HCT116 (cell line): ENCODE results near the gene SMARCA4. TPM values are rescaled to one million over a fixed set of nuclear protein-coding genes. Genes with fewer than 3 reads are reported as not detected.

ENCODE experiments used
- ATAC-seq: fragments of 200-7000 bp; cut with Tn5 transposase; 2 replicates; pipeline ENCODE4 v1.9.1; 2020; ENCODE audit warnings: mild to moderate bottlenecking, moderate library complexity
- BruUV-seq: library from RNA; stranded (reverse); fragments of 400-500 nt; replicated peaks from 2 replicates; lab custom pipeline; 2021; lab: Mats Ljungman, UMichigan
- CTCF ChIA-PET: fragments of 300-600 bp; sonication (Branson Sonifier 250); formaldehyde crosslinking; loops from one replicate; lab custom pipeline; 2021; ENCODE audit warnings: antibody characterized with exemption; lab: Charles Lee
- POLR2A ChIA-PET: fragments of 300-600, 350-600 bp; sonication (Branson Sonifier 250); formaldehyde crosslinking; loops from one replicate; lab custom pipeline; 2021; ENCODE audit warnings: antibody characterized with exemption; lab: Charles Lee
- RAD21 ChIA-PET, 2 experiments: fragments of 300-600 bp; sonication (Branson Sonifier 250); formaldehyde crosslinking; loops; one replicate each; lab custom pipeline; 2023; ENCODE audit warnings: low total read pairs in 2 of 2; ENCODE audit not compliant: uncharacterized antibody in 2 of 2, unreplicated experiment in 2 of 2, low non-redundant PET in 1 of 2; lab: Charles Lee
- DNase-seq: peaks from one replicate; pipeline ENCODE4 v3.0.0-alpha.2; 2010; ENCODE audit warnings: low read depth, low spot score
- H2AFZ ChIP-seq: fragments of 200-600 bp; shearing (Covaris generic), sonication (generic); 2 replicates; pipeline ENCODE4 v1.6.1; 2017; ENCODE audit warnings: low read depth, mixed run types, mixed read lengths, antibody characterized with exemption, low read length; ENCODE audit not compliant: poor library complexity, severe bottlenecking
- H3K27ac ChIP-seq: 2 replicates; pipeline ENCODE4 v1.5.1; 2012; ENCODE audit warnings: low read depth, low read length
- H3K27me3 ChIP-seq: fragments of 200-600 bp; sonication (generic); 2 replicates; pipeline ENCODE4 v1.6.1; 2016; ENCODE audit warnings: mixed run types, low read length, mixed read lengths; ENCODE audit not compliant: insufficient read depth
- H3K36me3 ChIP-seq, 2 experiments: fragments of 200-500 bp in 1 of 2; fragments of 200-600 bp in 1 of 2; sonication (Bioruptor generic) in 1 of 2; sonication (generic) in 1 of 2; 2 replicates each; pipeline versions ENCODE4 v1.5.1 to v1.6.1; 2014 to 2016; ENCODE audit warnings: low read length in 2 of 2, inconsistent platforms in 1 of 2, mixed read lengths in 1 of 2, mixed run types in 1 of 2; ENCODE audit not compliant: insufficient read depth in 2 of 2, control insufficient read depth in 1 of 2
- H3K4me1 ChIP-seq, 2 experiments: fragments of 200-600 bp in 1 of 2; sonication (generic) in 1 of 2; 2 replicates each; pipeline versions ENCODE4 v1.5.1 to v1.6.1; 2012 to 2017; ENCODE audit warnings: low read length in 2 of 2, inconsistent platforms in 1 of 2, mild to moderate bottlenecking in 1 of 2, mixed read lengths in 1 of 2, mixed run types in 1 of 2, moderate library complexity in 1 of 2; ENCODE audit not compliant: insufficient read depth in 2 of 2, control insufficient read depth in 1 of 2
- H3K4me2 ChIP-seq: fragments of 200-600 bp; sonication (generic); 2 replicates; pipeline ENCODE4 v1.6.1; 2017; ENCODE audit warnings: mixed run types, low read length, mixed read lengths
- H3K4me3 ChIP-seq, 2 experiments: fragments of 200-600 bp in 1 of 2; sonication (generic) in 1 of 2; replicated peaks in 1 of 2; 2 replicates each; pipeline ENCODE4 v1.5.1; 2011 to 2016; ENCODE audit warnings: low read length in 2 of 2, control low read depth in 1 of 2, low read depth in 1 of 2, mild to moderate bottlenecking in 1 of 2, mixed read lengths in 1 of 2, mixed run types in 1 of 2
- H3K79me2 ChIP-seq: fragments of 200-600 bp; sonication (generic); 2 replicates; pipeline ENCODE4 v1.6.1; 2017; ENCODE audit warnings: mild to moderate bottlenecking, mixed run types, low read length, moderate library complexity, mixed read lengths; ENCODE audit not compliant: insufficient read depth
- H3K9ac ChIP-seq: fragments of 200-600 bp; sonication (generic); 2 replicates; pipeline ENCODE4 v1.6.1; 2016; ENCODE audit warnings: low read length, mixed read lengths
- H3K9me2 ChIP-seq: fragments of 200-600 bp; sonication (generic), shearing (Covaris generic); 2 replicates; pipeline ENCODE4 v1.6.1; 2017; ENCODE audit warnings: mixed run types, mild to moderate bottlenecking, moderate library complexity; ENCODE audit not compliant: insufficient read depth
- H3K9me3 ChIP-seq, 2 experiments: fragments of 200-500 bp in 1 of 2; fragments of 200-600 bp in 1 of 2; sonication (Bioruptor generic) in 1 of 2; sonication (generic) in 1 of 2; 2 replicates each; pipeline ENCODE4 v1.6.1; 2014 to 2017; ENCODE audit warnings: low read length in 2 of 2, mixed read lengths in 2 of 2, inconsistent platforms in 1 of 2, low read depth in 1 of 2, mild to moderate bottlenecking in 1 of 2, mixed run types in 1 of 2, moderate library complexity in 1 of 2; ENCODE audit not compliant: control insufficient read depth in 1 of 2, insufficient read depth in 1 of 2
- H4K20me1 ChIP-seq: fragments of 200-600 bp; sonication (generic), shearing (Covaris generic); 2 replicates; pipeline ENCODE4 v1.6.1; 2017; ENCODE audit warnings: mixed run types, mild to moderate bottlenecking, moderate library complexity; ENCODE audit not compliant: insufficient read depth
- CBX3 ChIP-seq: IDR thresholded peaks from 2 replicates; pipeline ENCODE4 v1.6.1; 2012; ENCODE audit warnings: low read depth
- EGR1 ChIP-seq: IDR thresholded peaks from 2 replicates; pipeline ENCODE4 v1.6.1; 2012; ENCODE audit warnings: low read depth
- ELF1 ChIP-seq: IDR thresholded peaks from 2 replicates; pipeline ENCODE4 v1.6.1; 2012; ENCODE audit warnings: low read depth, borderline replicate concordance
- EZH2phosphoT487 ChIP-seq: fragments of 200-600 bp; IDR thresholded peaks from 2 replicates; pipeline ENCODE4 v1.6.1; 2018; ENCODE audit warnings: antibody characterized with exemption, borderline replicate concordance
- FOSL1 ChIP-seq: IDR thresholded peaks from 2 replicates; pipeline ENCODE4 v1.6.1; 2012; ENCODE audit warnings: low read depth
- JUND ChIP-seq: IDR thresholded peaks from 2 replicates; pipeline ENCODE4 v1.6.1; 2012
- POLR2A ChIP-seq: IDR thresholded peaks from 2 replicates; pipeline ENCODE4 v1.7.0; 2011; ENCODE audit warnings: borderline replicate concordance; ENCODE audit not compliant: insufficient read depth, insufficient read length; ENCODE audit errors: extremely low read depth
- POLR2AphosphoS5 ChIP-seq: IDR thresholded peaks from 2 replicates; pipeline ENCODE4 v1.6.1; 2011; ENCODE audit warnings: mild to moderate bottlenecking, low read depth, low read length, moderate library complexity
- SP1 ChIP-seq: IDR thresholded peaks from 2 replicates; pipeline ENCODE4 v1.6.1; 2012; ENCODE audit warnings: low read depth
- SRF ChIP-seq: IDR thresholded peaks from 2 replicates; pipeline ENCODE4 v1.6.1; 2012; ENCODE audit warnings: low read depth
- TCF7L2 ChIP-seq: IDR thresholded peaks from 2 replicates; pipeline ENCODE4 v1.7.0; 2011; ENCODE audit warnings: borderline replicate concordance, inconsistent platforms; ENCODE audit not compliant: insufficient read depth, insufficient read length; ENCODE audit errors: extremely low read depth
- ZFX ChIP-seq: fragments of 450-650 bp; IDR thresholded peaks from 2 replicates; pipeline ENCODE4 v1.6.1; 2017
- intact Hi-C: fragments of 100-400 bp; cut with micrococcal nuclease; formaldehyde crosslinking; loops from 2 replicates; pipeline ENCODE4 v1.10.0; 2022
- total RNA-seq: library from RNA; stranded (reverse); gene quantifications from one replicate; pipeline ENCODE4 v1.2.1, GENCODE V29; 2021; ENCODE audit not compliant: unreplicated experiment
- TF ChIP-seq, protein P1 (sequence below): IDR thresholded peaks from 2 replicates; pipeline ENCODE4 v1.6.1; 2011; ENCODE audit warnings: mild to moderate bottlenecking, low read length, moderate library complexity; ENCODE audit not compliant: insufficient replicate concordance; ENCODE audit errors: extremely low read depth
- TF ChIP-seq, protein P2 (sequence below): IDR thresholded peaks from 2 replicates; pipeline ENCODE4 v1.6.1; 2012; ENCODE audit warnings: low read depth

SMARCA4 gene
- total RNA-seq, 1 experiment from 2014 or later = 116 TPM

DNA sequence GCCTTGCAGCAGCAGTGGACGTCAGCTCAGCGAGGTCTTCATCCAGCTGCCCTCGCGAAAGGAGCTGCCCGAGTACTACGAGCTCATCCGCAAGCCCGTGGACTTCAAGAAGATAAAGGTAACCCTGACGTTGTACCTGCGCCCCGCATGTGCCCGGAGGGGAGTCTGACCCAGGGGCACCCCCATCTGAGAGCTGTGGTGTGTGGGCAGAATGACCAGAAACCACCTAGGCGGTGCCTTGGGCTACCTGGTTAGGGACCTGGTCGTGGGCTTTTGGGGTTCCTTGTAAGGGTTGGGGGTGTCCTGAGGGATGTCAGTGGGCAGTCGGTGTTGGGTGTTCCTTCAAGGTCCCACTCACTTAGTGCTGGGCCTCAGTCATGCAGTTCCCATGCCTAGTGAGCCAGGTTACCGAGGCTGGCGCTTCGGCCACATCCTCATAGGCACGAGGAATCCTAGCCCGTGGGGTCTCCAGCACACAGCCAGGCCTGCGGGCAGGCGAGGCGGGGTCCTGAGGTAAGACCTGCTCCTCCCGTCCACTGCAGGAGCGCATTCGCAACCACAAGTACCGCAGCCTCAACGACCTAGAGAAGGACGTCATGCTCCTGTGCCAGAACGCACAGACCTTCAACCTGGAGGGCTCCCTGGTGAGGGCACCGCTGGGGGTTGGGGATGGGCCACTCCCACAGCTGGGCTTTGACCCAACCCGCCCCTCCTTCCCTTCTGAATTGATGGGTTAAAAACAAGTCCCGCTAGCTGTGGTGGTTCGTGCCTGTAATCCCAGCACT lies 97.6 kb downstream of the SMARCA4 start:
- ChIA-PET POLR2A (no interaction called here), CTCF (no interaction called here), RAD21 (no interaction called here)
- intact Hi-C loops = no loop called here
- TF ChIP-seq JUND (no peak), TCF7L2 (no peak), POLR2AphosphoS5 (no peak), EGR1 (no peak), EZH2phosphoT487 (no peak), SP1 (no peak), FOSL1 (no peak), POLR2A (no peak), CBX3 (no peak), SRF (no peak), ELF1 (no peak), ZFX (no peak)
- TF ChIP-seq, protein P1, sequence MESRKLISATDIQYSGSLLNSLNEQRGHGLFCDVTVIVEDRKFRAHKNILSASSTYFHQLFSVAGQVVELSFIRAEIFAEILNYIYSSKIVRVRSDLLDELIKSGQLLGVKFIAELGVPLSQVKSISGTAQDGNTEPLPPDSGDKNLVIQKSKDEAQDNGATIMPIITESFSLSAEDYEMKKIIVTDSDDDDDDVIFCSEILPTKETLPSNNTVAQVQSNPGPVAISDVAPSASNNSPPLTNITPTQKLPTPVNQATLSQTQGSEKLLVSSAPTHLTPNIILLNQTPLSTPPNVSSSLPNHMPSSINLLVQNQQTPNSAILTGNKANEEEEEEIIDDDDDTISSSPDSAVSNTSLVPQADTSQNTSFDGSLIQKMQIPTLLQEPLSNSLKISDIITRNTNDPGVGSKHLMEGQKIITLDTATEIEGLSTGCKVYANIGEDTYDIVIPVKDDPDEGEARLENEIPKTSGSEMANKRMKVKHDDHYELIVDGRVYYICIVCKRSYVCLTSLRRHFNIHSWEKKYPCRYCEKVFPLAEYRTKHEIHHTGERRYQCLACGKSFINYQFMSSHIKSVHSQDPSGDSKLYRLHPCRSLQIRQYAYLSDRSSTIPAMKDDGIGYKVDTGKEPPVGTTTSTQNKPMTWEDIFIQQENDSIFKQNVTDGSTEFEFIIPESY = no peak
- TF ChIP-seq, protein P2, sequence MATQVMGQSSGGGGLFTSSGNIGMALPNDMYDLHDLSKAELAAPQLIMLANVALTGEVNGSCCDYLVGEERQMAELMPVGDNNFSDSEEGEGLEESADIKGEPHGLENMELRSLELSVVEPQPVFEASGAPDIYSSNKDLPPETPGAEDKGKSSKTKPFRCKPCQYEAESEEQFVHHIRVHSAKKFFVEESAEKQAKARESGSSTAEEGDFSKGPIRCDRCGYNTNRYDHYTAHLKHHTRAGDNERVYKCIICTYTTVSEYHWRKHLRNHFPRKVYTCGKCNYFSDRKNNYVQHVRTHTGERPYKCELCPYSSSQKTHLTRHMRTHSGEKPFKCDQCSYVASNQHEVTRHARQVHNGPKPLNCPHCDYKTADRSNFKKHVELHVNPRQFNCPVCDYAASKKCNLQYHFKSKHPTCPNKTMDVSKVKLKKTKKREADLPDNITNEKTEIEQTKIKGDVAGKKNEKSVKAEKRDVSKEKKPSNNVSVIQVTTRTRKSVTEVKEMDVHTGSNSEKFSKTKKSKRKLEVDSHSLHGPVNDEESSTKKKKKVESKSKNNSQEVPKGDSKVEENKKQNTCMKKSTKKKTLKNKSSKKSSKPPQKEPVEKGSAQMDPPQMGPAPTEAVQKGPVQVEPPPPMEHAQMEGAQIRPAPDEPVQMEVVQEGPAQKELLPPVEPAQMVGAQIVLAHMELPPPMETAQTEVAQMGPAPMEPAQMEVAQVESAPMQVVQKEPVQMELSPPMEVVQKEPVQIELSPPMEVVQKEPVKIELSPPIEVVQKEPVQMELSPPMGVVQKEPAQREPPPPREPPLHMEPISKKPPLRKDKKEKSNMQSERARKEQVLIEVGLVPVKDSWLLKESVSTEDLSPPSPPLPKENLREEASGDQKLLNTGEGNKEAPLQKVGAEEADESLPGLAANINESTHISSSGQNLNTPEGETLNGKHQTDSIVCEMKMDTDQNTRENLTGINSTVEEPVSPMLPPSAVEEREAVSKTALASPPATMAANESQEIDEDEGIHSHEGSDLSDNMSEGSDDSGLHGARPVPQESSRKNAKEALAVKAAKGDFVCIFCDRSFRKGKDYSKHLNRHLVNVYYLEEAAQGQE = no peak
- Histone ChIP-seq H3K79me2 (no peaks in the 10 kb centered on the region), H3K9ac (no peak overlapping the region), H3K4me3 (no peak overlapping the region), H3K4me1 (no peaks in the 10 kb centered on the region), H3K4me2 (no peak overlapping the region), H3K9me3 (no peaks in the 10 kb centered on the region), H3K9me2 (no peaks in the 10 kb centered on the region), H3K27ac (no peak overlapping the region), H4K20me1 (no peaks in the 10 kb centered on the region), H3K27me3 (no peaks in the 10 kb centered on the region), H2AFZ (no peak overlapping the region), H3K36me3 (peaks cover 9 to 19% of the 10 kb centered on the region in 2 experiments; a peak in 3 of 4 replicates)
- BruUV-seq = no TSS peak
- DNase-seq = no peak
- no peak for ATAC-seq
